Keratinocyte (primary cell): Measurements from ENCODE around the gene KIF1C. TPM values are rescaled to one million over a fixed set of nuclear protein-coding genes. Genes with fewer than 3 reads are reported as not detected.

Source experiments
- DNase-seq: peaks from one replicate; pipeline ENCODE4 v3.0.0-alpha.2; 2011; ENCODE audit warnings: low read depth, missing footprints, low spot score
- FAIRE-seq: peaks from 2 replicates; lab custom pipeline; 2011; peaks lifted over from hg19 to GRCh38; lab: Jason Lieb, UNC
- H2AFZ ChIP-seq: 2 replicates; pipeline ENCODE4 v1.6.0; 2012; ENCODE audit warnings: low read length, control low read depth, inconsistent platforms; ENCODE audit not compliant: control insufficient read depth
- H3K27ac ChIP-seq: 2 replicates; pipeline ENCODE4 v1.5.1; 2011; ENCODE audit warnings: low read length; ENCODE audit not compliant: control insufficient read depth, insufficient read depth
- H3K27me3 ChIP-seq: 3 replicates; pipeline ENCODE4 v1.6.0; 2011; ENCODE audit warnings: low read length; ENCODE audit not compliant: control insufficient read depth, insufficient read depth; ENCODE audit errors: extremely low read depth
- H3K36me3 ChIP-seq, 2 experiments: 2 replicates in 1 of 2; 3 replicates in 1 of 2; pipeline ENCODE4 v1.5.1; 2011; ENCODE audit warnings: low read length in 2 of 2, mild to moderate bottlenecking in 1 of 2; ENCODE audit not compliant: control insufficient read depth in 2 of 2, insufficient read depth in 2 of 2; ENCODE audit errors: extremely low read depth in 1 of 2
- H3K4me1 ChIP-seq: 3 replicates; pipeline ENCODE4 v1.5.1; 2011; ENCODE audit warnings: low read length; ENCODE audit not compliant: control insufficient read depth, insufficient read depth; ENCODE audit errors: extremely low read depth
- H3K4me2 ChIP-seq: 3 replicates; pipeline ENCODE4 v1.6.0; 2011; ENCODE audit warnings: low read depth, low read length; ENCODE audit not compliant: control insufficient read depth, insufficient read depth; ENCODE audit errors: extremely low read depth
- H3K4me3 ChIP-seq, 3 experiments: fragments of 200-600 bp in 1 of 3; sonication (generic) in 1 of 3; 2 replicates in 2 of 3; 3 replicates in 1 of 3; pipeline ENCODE4 v1.5.1; 2011 to 2016; ENCODE audit warnings: low read length in 3 of 3, mild to moderate bottlenecking in 3 of 3, control low read depth in 2 of 3, inconsistent platforms in 1 of 3, low read depth in 1 of 3, mixed read lengths in 1 of 3, mixed run types in 1 of 3, moderate library complexity in 1 of 3; ENCODE audit not compliant: control insufficient read depth in 2 of 3, insufficient read depth in 2 of 3; ENCODE audit errors: extremely low read depth in 1 of 3
- H3K79me2 ChIP-seq: 2 replicates; pipeline ENCODE4 v1.6.0; 2012; ENCODE audit warnings: low read length; ENCODE audit not compliant: control insufficient read depth, insufficient read depth
- H3K9ac ChIP-seq: 3 replicates; pipeline ENCODE4 v1.6.0; 2011; ENCODE audit warnings: low read length; ENCODE audit not compliant: control insufficient read depth, insufficient read depth; ENCODE audit errors: extremely low read depth
- H3K9me1 ChIP-seq: 3 replicates; pipeline ENCODE4 v1.6.0; 2011; ENCODE audit warnings: low read length; ENCODE audit not compliant: control insufficient read depth, insufficient read depth; ENCODE audit errors: extremely low read depth
- H3K9me3 ChIP-seq: 2 replicates; pipeline ENCODE4 v1.5.1; 2012; ENCODE audit warnings: low read depth, low read length; ENCODE audit not compliant: control insufficient read depth
- H4K20me1 ChIP-seq: 3 replicates; pipeline ENCODE4 v1.6.0; 2011; ENCODE audit warnings: low read length; ENCODE audit not compliant: control insufficient read depth, insufficient read depth; ENCODE audit errors: extremely low read depth
- CTCF ChIP-seq, 3 experiments: IDR thresholded peaks in 1 of 3; conservative IDR thresholded peaks in 1 of 3; optimal IDR thresholded peaks in 1 of 3; 2 replicates in 2 of 3; 3 replicates in 1 of 3; pipeline versions ENCODE3 to v1.5.1; 2011; ENCODE audit warnings: low read length in 3 of 3, mild to moderate bottlenecking in 3 of 3, moderate library complexity in 2 of 3, control low read depth in 1 of 3, inconsistent platforms in 1 of 3; ENCODE audit not compliant: insufficient read depth in 2 of 3; ENCODE audit errors: extremely low read depth in 1 of 3
- EZH2 ChIP-seq: IDR thresholded peaks from one replicate; pipeline ENCODE4 v1.6.1; 2012; ENCODE audit warnings: inconsistent platforms, mild to moderate bottlenecking, low read length, moderate library complexity
- dilution Hi-C: fragments of 300-500 bp; cut with MboI; formaldehyde crosslinking; loops from one replicate; pipeline ENCODE4 v1.7.0; 2020; ENCODE audit warnings: low sequenced_read_pairs; ENCODE audit not compliant: extremely low pct_ligation_motif_present
- polyA plus RNA-seq, 5 experiments: library from polyadenylated mRNA; depleted of rRNA in 3 of 5; stranded (reverse) in 3 of 5; stranded (forward) in 1 of 5; unstranded in 1 of 5; fragments of >200 nt; gene quantifications; 1 replicate in 1 of 5; 2 replicates in 3 of 5; 3 replicates in 1 of 5; pipeline versions ENCODE4 v1.2.1 to v1.2.3, GENCODE V29; 2011 to 2012; ENCODE audit warnings: missing spikeins in 2 of 5, low read depth in 1 of 5, low replicate concordance in 1 of 5

Gene KIF1C
- polyA plus RNA-seq, 1 donor (not counting 4 experiments of a cell fraction or from before 2014, with no cell fraction given) = 93.7 TPM

DNA sequence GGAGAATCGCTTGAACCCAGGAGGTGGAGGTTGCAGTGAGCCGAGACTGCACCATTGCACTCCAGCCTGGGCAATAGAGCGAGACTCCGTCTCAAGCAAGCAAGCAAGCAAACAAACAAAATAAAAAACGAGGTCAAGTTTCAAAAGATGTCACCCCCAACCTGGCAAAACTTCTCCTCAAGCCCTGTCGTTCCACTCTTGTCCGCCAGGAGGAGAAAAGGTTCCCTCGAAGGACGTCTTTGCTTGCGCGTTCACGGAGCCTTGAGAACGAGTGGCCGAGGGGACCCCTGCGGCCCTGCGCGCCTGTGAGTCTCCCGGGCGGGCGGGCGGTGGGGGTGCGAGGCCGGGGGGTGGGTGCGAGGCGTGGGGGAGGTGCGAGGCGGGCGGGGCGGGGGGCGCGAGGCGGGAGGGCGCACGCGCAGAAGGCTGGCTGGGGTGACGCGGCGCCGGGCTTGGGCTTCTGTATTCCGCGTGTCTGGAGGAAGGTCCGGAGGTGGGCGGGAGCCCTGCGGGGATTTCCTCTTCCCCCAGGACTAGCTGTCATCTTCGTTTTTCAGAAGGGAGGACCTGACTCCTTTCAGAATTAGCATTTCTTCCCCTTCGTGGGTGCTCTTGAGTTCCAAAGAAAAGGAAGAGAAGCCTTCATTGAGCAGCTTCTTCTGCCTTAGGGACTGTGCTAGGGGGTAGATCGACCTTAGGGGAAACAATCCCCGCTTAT, 33.8 kb downstream of the KIF1C start:
- H4K20me1 ChIP-seq = no peaks in the 10 kb centered on the region
- no peaks in the 10 kb centered on the region for H3K79me2 ChIP-seq
- peak; percentile 71 for FAIRE-seq
- peaks cover 3% of the 10 kb centered on the region for H3K4me1 ChIP-seq
- H3K9ac ChIP-seq = peak overlapping the region; percentile 15
- TF ChIP-seq EZH2 = no peak
- TF ChIP-seq CTCF (optimal IDR thresholded peaks at IDR 0.05 in 1 of 3, IDR thresholded peaks at IDR 0.05 in 1 of 3, conservative IDR thresholded peaks at IDR 0.05 in 1 of 3; ENCODE audit: extremely low read depth in 1 of 3, insufficient read depth in 2 of 3, low read length in 3 of 3) = peak; percentile 67 to 76 (median 73)
- peak overlapping the region; percentile 11 to 63 (median 49) for H3K4me3 ChIP-seq
- H2AFZ ChIP-seq = peak overlapping the region; percentile 76
- peak overlapping the region; percentile 84 for H3K4me2 ChIP-seq
- no peaks in the 10 kb centered on the region for H3K9me1 ChIP-seq
- no peak for DNase-seq
- no peak overlapping the region for H3K27ac ChIP-seq
- H3K36me3 ChIP-seq = no peaks in the 10 kb centered on the region
- no peaks in the 10 kb centered on the region for H3K27me3 ChIP-seq
- dilution Hi-C loops = no loop called here
- H3K9me3 ChIP-seq = no peaks in the 10 kb centered on the region

DNA sequence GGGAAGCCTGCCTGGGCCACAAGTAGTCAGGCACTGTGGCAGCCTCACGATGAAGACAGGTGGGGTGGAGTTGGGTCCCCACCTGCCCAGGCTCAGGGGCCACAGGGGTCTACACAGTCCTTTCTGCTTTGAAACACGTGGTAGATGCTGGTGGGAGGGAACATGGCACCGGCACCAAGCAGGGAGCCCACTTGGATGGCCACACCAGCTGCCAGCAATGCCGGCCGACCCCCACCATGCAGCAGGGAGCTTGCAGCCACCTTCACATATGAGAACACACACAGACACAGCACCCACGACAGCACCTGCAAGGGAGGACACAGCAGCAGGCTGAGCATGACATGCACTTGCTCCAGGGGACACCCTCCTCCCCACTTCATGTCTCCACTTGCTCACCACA, 35.1 kb downstream of the KIF1C start:
- Histone ChIP-seq H3K9me3 (no peaks in the 10 kb centered on the region), H3K4me3 (no peak overlapping the region), H3K4me1 (peaks cover 3% of the 10 kb centered on the region), H3K27me3 (no peaks in the 10 kb centered on the region), H3K9me1 (no peaks in the 10 kb centered on the region), H4K20me1 (no peaks in the 10 kb centered on the region), H3K27ac (no peak overlapping the region), H3K9ac (no peak overlapping the region), H3K4me2 (no peak overlapping the region), H3K36me3 (no peaks in the 10 kb centered on the region), H2AFZ (no peak overlapping the region), H3K79me2 (no peaks in the 10 kb centered on the region)
- dilution Hi-C loops = no loop called here
- no peak for DNase-seq
- TF ChIP-seq EZH2 = no peak
- TF ChIP-seq CTCF (optimal IDR thresholded peaks at IDR 0.05 in 1 of 3, IDR thresholded peaks at IDR 0.05 in 1 of 3, conservative IDR thresholded peaks at IDR 0.05 in 1 of 3; ENCODE audit: extremely low read depth in 1 of 3, insufficient read depth in 2 of 3, low read length in 3 of 3) = no peak
- FAIRE-seq = no peak
